Measurements from ENCODE around the gene UNC13A. TPM values are rescaled to one million over a fixed set of nuclear protein-coding genes. Genes with fewer than 3 reads are reported as not detected.

Gene UNC13A
- total and polyA plus RNA-seq, 2 of the 13 experiments (the other 11 are each of a cell fraction or from before 2014, with no cell fraction given), result 0.11 to 0.45 TPM

DNA sequence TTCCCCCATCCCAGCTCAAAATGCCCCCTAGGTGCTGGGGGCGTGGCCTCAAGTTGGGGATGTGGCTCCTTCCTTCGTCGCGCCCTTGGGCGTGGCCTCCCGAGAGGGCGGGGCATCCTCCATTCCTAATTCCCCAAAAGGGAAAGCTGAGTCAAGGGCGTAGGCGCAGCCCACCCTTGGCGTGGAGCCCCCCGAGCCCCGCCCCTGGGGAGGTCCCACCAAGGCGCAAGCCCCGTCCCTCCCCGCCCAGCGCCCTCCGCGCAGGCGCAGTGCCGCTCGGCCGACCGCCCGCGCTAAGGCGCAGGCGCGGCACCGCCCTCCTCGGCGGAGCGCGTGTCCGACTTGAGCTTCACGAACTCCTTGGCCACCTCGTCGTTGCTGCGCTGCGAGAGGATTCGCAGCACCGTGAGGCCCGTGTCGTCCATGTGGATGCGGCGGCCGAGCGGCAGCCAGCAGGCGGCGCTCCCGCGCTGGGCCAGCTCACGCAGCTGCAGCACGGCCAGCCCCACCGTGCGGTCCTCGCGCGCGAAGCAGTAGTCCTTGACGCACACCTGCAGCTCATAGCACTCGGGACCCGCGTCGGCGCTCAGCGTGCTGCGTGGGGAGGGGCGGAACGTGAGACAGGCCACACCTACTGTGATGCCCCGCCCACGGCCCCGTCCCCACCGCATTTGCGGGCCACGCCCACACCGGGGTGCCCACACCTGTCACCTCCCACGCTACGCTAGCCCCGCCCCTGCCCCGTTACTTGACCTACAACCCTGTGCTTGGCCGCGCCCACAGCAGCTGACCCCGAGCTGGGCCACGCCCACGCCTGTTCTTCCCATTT lies 82.2 kb downstream of the UNC13A start (continued):
- TF ChIP-seq, protein P1, sequence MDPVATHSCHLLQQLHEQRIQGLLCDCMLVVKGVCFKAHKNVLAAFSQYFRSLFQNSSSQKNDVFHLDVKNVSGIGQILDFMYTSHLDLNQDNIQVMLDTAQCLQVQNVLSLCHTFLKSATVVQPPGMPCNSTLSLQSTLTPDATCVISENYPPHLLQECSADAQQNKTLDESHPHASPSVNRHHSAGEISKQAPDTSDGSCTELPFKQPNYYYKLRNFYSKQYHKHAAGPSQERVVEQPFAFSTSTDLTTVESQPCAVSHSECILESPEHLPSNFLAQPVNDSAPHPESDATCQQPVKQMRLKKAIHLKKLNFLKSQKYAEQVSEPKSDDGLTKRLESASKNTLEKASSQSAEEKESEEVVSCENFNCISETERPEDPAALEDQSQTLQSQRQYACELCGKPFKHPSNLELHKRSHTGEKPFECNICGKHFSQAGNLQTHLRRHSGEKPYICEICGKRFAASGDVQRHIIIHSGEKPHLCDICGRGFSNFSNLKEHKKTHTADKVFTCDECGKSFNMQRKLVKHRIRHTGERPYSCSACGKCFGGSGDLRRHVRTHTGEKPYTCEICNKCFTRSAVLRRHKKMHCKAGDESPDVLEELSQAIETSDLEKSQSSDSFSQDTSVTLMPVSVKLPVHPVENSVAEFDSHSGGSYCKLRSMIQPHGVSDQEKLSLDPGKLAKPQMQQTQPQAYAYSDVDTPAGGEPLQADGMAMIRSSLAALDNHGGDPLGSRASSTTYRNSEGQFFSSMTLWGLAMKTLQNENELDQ (CRISPR knock-in tag; IDR thresholded peaks at IDR 0.05; ENCODE audit: borderline replicate concordance), result peak; percentile 82; the same call in 1 of the 2 replicates
- no peak for TF ChIP-seq ZEB1 (IDR thresholded peaks at IDR 0.05; ENCODE audit: insufficient replicate concordance, low read depth)
- no peak for TF ChIP-seq SRSF4 (IDR thresholded peaks at IDR 0.05; ENCODE audit: low read depth, low read length, poor library complexity, severe bottlenecking)
- TF ChIP-seq, protein P2, sequence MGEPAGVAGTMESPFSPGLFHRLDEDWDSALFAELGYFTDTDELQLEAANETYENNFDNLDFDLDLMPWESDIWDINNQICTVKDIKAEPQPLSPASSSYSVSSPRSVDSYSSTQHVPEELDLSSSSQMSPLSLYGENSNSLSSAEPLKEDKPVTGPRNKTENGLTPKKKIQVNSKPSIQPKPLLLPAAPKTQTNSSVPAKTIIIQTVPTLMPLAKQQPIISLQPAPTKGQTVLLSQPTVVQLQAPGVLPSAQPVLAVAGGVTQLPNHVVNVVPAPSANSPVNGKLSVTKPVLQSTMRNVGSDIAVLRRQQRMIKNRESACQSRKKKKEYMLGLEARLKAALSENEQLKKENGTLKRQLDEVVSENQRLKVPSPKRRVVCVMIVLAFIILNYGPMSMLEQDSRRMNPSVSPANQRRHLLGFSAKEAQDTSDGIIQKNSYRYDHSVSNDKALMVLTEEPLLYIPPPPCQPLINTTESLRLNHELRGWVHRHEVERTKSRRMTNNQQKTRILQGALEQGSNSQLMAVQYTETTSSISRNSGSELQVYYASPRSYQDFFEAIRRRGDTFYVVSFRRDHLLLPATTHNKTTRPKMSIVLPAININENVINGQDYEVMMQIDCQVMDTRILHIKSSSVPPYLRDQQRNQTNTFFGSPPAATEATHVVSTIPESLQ (CRISPR knock-in tag; conservative IDR thresholded peaks at IDR 0.05), result 0 out of 2 replicates have a peak, but pooled peaks have one; percentile 76
- TF ChIP-seq, protein P3, sequence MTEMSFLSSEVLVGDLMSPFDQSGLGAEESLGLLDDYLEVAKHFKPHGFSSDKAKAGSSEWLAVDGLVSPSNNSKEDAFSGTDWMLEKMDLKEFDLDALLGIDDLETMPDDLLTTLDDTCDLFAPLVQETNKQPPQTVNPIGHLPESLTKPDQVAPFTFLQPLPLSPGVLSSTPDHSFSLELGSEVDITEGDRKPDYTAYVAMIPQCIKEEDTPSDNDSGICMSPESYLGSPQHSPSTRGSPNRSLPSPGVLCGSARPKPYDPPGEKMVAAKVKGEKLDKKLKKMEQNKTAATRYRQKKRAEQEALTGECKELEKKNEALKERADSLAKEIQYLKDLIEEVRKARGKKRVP (CRISPR knock-in tag; IDR thresholded peaks at IDR 0.05), result peak in 1 of 2 experiments; percentile 89; a peak in 2 of 4 replicates
- peak; percentile 55 for TF ChIP-seq FLYWCH1 (CRISPR knock-in tag; IDR thresholded peaks at IDR 0.05)
- TF ChIP-seq, protein P4, sequence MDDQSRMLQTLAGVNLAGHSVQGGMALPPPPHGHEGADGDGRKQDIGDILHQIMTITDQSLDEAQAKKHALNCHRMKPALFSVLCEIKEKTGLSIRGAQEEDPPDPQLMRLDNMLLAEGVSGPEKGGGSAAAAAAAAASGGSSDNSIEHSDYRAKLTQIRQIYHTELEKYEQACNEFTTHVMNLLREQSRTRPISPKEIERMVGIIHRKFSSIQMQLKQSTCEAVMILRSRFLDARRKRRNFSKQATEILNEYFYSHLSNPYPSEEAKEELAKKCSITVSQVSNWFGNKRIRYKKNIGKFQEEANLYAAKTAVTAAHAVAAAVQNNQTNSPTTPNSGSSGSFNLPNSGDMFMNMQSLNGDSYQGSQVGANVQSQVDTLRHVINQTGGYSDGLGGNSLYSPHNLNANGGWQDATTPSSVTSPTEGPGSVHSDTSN (CRISPR knock-in tag; IDR thresholded peaks at IDR 0.05; ENCODE audit: borderline replicate concordance), result peak; percentile 97
- TF ChIP-seq ONECUT2 (CRISPR knock-in tag; IDR thresholded peaks at IDR 0.05), result peak; percentile 55; the same call in 1 of the 2 replicates
- peak; percentile 88 for TF ChIP-seq ZFY (CRISPR knock-in tag; IDR thresholded peaks at IDR 0.05)
- TF ChIP-seq RBAK (CRISPR knock-in tag; IDR thresholded peaks at IDR 0.05), result no peak
- TF ChIP-seq, protein P5, sequence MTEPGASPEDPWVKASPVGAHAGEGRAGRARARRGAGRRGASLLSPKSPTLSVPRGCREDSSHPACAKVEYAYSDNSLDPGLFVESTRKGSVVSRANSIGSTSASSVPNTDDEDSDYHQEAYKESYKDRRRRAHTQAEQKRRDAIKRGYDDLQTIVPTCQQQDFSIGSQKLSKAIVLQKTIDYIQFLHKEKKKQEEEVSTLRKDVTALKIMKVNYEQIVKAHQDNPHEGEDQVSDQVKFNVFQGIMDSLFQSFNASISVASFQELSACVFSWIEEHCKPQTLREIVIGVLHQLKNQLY (CRISPR knock-in tag; IDR thresholded peaks at IDR 0.05), result peak; percentile 76
- TF ChIP-seq NFKBIZ (CRISPR knock-in tag; IDR thresholded peaks at IDR 0.05), result peak; percentile 64; the same call in 1 of the 2 replicates
- TF ChIP-seq CBX1 (IDR thresholded peaks at IDR 0.05; ENCODE audit: low read depth), result peak; percentile 85
- TF ChIP-seq ZFP41 (CRISPR knock-in tag; IDR thresholded peaks at IDR 0.05; ENCODE audit: borderline replicate concordance), result peak; percentile 92
- TF ChIP-seq, protein P6, sequence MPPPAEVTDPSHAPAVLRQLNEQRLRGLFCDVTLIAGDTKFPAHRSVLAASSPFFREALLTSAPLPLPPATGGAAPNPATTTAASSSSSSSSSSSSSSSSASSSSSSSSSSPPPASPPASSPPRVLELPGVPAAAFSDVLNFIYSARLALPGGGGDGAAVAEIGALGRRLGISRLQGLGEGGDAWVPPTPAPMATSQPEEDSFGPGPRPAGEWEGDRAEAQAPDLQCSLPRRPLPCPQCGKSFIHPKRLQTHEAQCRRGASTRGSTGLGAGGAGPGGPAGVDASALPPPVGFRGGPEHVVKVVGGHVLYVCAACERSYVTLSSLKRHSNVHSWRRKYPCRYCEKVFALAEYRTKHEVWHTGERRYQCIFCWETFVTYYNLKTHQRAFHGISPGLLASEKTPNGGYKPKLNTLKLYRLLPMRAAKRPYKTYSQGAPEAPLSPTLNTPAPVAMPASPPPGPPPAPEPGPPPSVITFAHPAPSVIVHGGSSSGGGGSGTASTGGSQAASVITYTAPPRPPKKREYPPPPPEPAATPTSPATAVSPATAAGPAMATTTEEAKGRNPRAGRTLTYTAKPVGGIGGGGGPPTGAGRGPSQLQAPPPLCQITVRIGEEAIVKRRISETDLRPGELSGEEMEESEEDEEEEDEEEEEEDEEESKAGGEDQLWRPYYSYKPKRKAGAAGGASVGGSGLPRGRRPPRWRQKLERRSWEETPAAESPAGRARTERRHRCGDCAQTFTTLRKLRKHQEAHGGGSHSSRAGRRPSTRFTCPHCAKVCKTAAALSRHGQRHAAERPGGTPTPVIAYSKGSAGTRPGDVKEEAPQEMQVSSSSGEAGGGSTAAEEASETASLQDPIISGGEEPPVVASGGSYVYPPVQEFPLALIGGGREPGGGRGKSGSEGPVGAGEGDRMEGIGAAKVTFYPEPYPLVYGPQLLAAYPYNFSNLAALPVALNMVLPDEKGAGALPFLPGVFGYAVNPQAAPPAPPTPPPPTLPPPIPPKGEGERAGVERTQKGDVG (CRISPR knock-in tag; IDR thresholded peaks at IDR 0.05; ENCODE audit: borderline replicate concordance), result no peak
- TF ChIP-seq ZNF230 (CRISPR knock-in tag; IDR thresholded peaks at IDR 0.05), result peak; percentile 99

Measured in HepG2 (cell line).